Keratinocyte (primary cell): ENCODE measurements around the gene CDCP1.

ENCODE experiments used
- CTCF ChIP-seq, 3 experiments: IDR thresholded peaks in 1 of 3; conservative IDR thresholded peaks in 1 of 3; optimal IDR thresholded peaks in 1 of 3; 2 replicates in 2 of 3; 3 replicates in 1 of 3; pipeline versions ENCODE3 to v1.5.1; 2011; ENCODE audit warnings: low read length in 3 of 3, mild to moderate bottlenecking in 3 of 3, moderate library complexity in 2 of 3, control low read depth in 1 of 3, inconsistent platforms in 1 of 3; ENCODE audit not compliant: insufficient read depth in 2 of 3; ENCODE audit errors: extremely low read depth in 1 of 3
- EZH2 ChIP-seq: IDR thresholded peaks from one replicate; pipeline ENCODE4 v1.6.1; 2012; ENCODE audit warnings: inconsistent platforms, mild to moderate bottlenecking, low read length, moderate library complexity

- TF ChIP-seq CTCF (optimal IDR thresholded peaks at IDR 0.05 in 1 of 3, IDR thresholded peaks at IDR 0.05 in 1 of 3, conservative IDR thresholded peaks at IDR 0.05 in 1 of 3; ENCODE audit: extremely low read depth in 1 of 3, insufficient read depth in 2 of 3, low read length in 3 of 3) (no peak), EZH2 (no peak)
These were observed 91.9 kb downstream of the CDCP1 start for GRCh38 chr3:45054196-45054857.
